Measurements from ENCODE around the gene DNAAF3.

DNA sequence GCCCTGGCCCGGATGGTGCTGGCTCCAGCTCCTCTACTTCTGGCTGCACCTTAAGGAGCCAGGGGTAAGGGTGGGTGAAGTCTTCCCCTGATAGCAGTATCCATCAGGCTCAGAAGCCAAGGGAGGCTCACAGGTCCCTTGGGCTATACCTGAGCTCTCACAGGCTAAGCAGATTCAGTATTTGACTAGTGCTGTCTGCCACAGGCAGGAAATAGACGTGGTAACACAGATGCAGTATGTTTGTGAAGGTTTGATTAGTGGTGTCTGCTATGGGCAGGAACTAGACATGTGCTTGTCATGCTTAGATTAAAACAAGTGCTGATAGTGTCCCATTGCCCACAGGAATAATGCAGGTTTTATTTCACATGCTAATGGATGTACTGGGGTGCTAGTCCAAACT, 9.7 kb upstream of the DNAAF3 start:
- TF ChIP-seq EZH2phosphoT487 (IDR thresholded peaks at IDR 0.05; ENCODE audit: borderline replicate concordance) (no peak), JUND (IDR thresholded peaks at IDR 0.05) (no peak), POLR2A (IDR thresholded peaks at IDR 0.05; ENCODE audit: borderline replicate concordance, extremely low read depth, insufficient read depth, insufficient read length) (no peak), POLR2AphosphoS5 (IDR thresholded peaks at IDR 0.05; ENCODE audit: low read depth, low read length) (no peak), FOSL1 (IDR thresholded peaks at IDR 0.05; ENCODE audit: low read depth) (no peak), SP1 (IDR thresholded peaks at IDR 0.05; ENCODE audit: low read depth) (no peak), TCF7L2 (IDR thresholded peaks at IDR 0.05; ENCODE audit: borderline replicate concordance, extremely low read depth, insufficient read depth, insufficient read length) (no peak), EZH2 (IDR thresholded peaks at IDR 0.05) (no peak), SRF (IDR thresholded peaks at IDR 0.05; ENCODE audit: low read depth) (no peak; the same call in 1 of the 2 replicates), SIN3A (IDR thresholded peaks at IDR 0.05; ENCODE audit: low read depth) (no peak)
- TF ChIP-seq, protein P1, sequence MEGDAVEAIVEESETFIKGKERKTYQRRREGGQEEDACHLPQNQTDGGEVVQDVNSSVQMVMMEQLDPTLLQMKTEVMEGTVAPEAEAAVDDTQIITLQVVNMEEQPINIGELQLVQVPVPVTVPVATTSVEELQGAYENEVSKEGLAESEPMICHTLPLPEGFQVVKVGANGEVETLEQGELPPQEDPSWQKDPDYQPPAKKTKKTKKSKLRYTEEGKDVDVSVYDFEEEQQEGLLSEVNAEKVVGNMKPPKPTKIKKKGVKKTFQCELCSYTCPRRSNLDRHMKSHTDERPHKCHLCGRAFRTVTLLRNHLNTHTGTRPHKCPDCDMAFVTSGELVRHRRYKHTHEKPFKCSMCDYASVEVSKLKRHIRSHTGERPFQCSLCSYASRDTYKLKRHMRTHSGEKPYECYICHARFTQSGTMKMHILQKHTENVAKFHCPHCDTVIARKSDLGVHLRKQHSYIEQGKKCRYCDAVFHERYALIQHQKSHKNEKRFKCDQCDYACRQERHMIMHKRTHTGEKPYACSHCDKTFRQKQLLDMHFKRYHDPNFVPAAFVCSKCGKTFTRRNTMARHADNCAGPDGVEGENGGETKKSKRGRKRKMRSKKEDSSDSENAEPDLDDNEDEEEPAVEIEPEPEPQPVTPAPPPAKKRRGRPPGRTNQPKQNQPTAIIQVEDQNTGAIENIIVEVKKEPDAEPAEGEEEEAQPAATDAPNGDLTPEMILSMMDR (IDR thresholded peaks at IDR 0.05 in 2 of 3, conservative IDR thresholded peaks at IDR 0.05 in 1 of 3; ENCODE audit: borderline replicate concordance in 1 of 3, insufficient read depth in 1 of 3, low read depth in 2 of 3, low read length in 2 of 3): no peak
- TF ChIP-seq, protein P2, sequence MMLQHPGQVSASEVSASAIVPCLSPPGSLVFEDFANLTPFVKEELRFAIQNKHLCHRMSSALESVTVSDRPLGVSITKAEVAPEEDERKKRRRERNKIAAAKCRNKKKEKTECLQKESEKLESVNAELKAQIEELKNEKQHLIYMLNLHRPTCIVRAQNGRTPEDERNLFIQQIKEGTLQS (IDR thresholded peaks at IDR 0.05): no peak
- TF ChIP-seq, protein P3, sequence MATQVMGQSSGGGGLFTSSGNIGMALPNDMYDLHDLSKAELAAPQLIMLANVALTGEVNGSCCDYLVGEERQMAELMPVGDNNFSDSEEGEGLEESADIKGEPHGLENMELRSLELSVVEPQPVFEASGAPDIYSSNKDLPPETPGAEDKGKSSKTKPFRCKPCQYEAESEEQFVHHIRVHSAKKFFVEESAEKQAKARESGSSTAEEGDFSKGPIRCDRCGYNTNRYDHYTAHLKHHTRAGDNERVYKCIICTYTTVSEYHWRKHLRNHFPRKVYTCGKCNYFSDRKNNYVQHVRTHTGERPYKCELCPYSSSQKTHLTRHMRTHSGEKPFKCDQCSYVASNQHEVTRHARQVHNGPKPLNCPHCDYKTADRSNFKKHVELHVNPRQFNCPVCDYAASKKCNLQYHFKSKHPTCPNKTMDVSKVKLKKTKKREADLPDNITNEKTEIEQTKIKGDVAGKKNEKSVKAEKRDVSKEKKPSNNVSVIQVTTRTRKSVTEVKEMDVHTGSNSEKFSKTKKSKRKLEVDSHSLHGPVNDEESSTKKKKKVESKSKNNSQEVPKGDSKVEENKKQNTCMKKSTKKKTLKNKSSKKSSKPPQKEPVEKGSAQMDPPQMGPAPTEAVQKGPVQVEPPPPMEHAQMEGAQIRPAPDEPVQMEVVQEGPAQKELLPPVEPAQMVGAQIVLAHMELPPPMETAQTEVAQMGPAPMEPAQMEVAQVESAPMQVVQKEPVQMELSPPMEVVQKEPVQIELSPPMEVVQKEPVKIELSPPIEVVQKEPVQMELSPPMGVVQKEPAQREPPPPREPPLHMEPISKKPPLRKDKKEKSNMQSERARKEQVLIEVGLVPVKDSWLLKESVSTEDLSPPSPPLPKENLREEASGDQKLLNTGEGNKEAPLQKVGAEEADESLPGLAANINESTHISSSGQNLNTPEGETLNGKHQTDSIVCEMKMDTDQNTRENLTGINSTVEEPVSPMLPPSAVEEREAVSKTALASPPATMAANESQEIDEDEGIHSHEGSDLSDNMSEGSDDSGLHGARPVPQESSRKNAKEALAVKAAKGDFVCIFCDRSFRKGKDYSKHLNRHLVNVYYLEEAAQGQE (IDR thresholded peaks at IDR 0.05; ENCODE audit: low read depth): no peak

All from HCT116 (cell line).